Erythroblast (primary cell): ENCODE results near the gene LSM10.

Experiments used
- GATA1 ChIP-seq: IDR thresholded peaks from 2 replicates; pipeline ENCODE4 v1.6.1; 2011; ENCODE audit warnings: low read depth, mild to moderate bottlenecking, control low read depth, low read length, moderate library complexity
- POLR2A ChIP-seq: IDR thresholded peaks from 2 replicates; pipeline ENCODE4 v1.6.1; 2011; ENCODE audit warnings: mild to moderate bottlenecking, low read length

GRCh38 chr1:36406440-36406839, 8.7 kb upstream of the LSM10 start:
- TF ChIP-seq POLR2A (no peak), GATA1 (no peak)
